Natural killer cell (primary cell): ENCODE results near the gene MTR. TPM values are rescaled to one million over a fixed set of nuclear protein-coding genes. Genes with fewer than 3 reads are reported as not detected.

Experiments
- ATAC-seq, 3 donors: fragments of 150-1000 bp in 2 of 3; fragments of 200-7000 bp in 1 of 3; cut with Tn5 transposase; 1 replicate in 1 of 3; 2 replicates in 2 of 3; pipeline ENCODE4 v1.10.0; 2021; ENCODE audit warnings: mild to moderate bottlenecking in 2 of 3, moderate library complexity in 2 of 3
- DNase-seq, 2 donors: peaks; one replicate each; pipeline versions ENCODE4 v3.0.0 to v3.0.0-alpha.2; 2013 to 2021; ENCODE audit warnings: mixed read lengths in 1 of 2
- H3K27ac ChIP-seq: one replicate; pipeline ENCODE4 v1.5.1; 2013; ENCODE audit warnings: mild to moderate bottlenecking, low read length
- H3K27me3 ChIP-seq: one replicate; pipeline ENCODE4 v1.6.1; 2013; ENCODE audit warnings: low read length; ENCODE audit not compliant: control insufficient read depth, insufficient read depth
- H3K36me3 ChIP-seq: one replicate; pipeline ENCODE4 v1.6.1; 2013; ENCODE audit warnings: low read length; ENCODE audit not compliant: control insufficient read depth, insufficient read depth
- H3K4me1 ChIP-seq: one replicate; pipeline ENCODE4 v1.6.1; 2013; ENCODE audit warnings: low read length; ENCODE audit not compliant: control insufficient read depth, insufficient read depth
- H3K4me3 ChIP-seq: one replicate; pipeline ENCODE4 v1.5.1; 2013; ENCODE audit warnings: low read length
- H3K9me3 ChIP-seq: one replicate; pipeline ENCODE4 v1.6.1; 2013; ENCODE audit warnings: low read length; ENCODE audit not compliant: control insufficient read depth, insufficient read depth
- H3K27ac Mint-ChIP-seq, 2 donors: one replicate each; pipeline ENCODE4 v1.8.0; 2022; ENCODE audit warnings: mild to moderate bottlenecking in 2 of 2, mixed read lengths in 2 of 2, moderate library complexity in 1 of 2
- H3K27me3 Mint-ChIP-seq, 2 donors: one replicate each; pipeline ENCODE4 v1.8.0; 2022; ENCODE audit warnings: low read depth in 2 of 2, mixed read lengths in 2 of 2
- H3K36me3 Mint-ChIP-seq: one replicate; pipeline ENCODE4 v1.8.0; 2022; ENCODE audit warnings: mixed read lengths
- H3K4me1 Mint-ChIP-seq, 2 donors: one replicate each; pipeline ENCODE4 v1.8.0; 2022; ENCODE audit warnings: mixed read lengths in 2 of 2
- H3K4me3 Mint-ChIP-seq: one replicate; pipeline ENCODE4 v1.8.0; 2022; ENCODE audit warnings: mild to moderate bottlenecking, moderate library complexity, mixed read lengths
- H3K9me3 Mint-ChIP-seq, 2 donors: one replicate each; pipeline ENCODE4 v1.8.0; 2022; ENCODE audit warnings: mixed read lengths in 2 of 2
- WGBS: methylation state at CpG from one replicate; pipeline ENCODE4 v1.1.7; 2013; ENCODE audit warnings: missing lambda C conversion rate; ENCODE audit not compliant: insufficient coverage; 5-methylcytosine and 5-hydroxymethylcytosine counted together
- intact Hi-C: fragments of 100-400 bp; cut with micrococcal nuclease; formaldehyde crosslinking; loops from one replicate; pipeline ENCODE4 v1.14.2; 2022
- total RNA-seq, 4 donors: library from RNA; stranded (reverse); fragments of 120-200 nt in 1 of 4; gene quantifications; one replicate each; pipeline versions ENCODE4 v1.2.3 to v1.2.4, GENCODE V29; 2013 to 2022
- TF ChIP-seq, protein P1 (sequence below): fragments of 200-600 bp; IDR thresholded peaks from one replicate; pipeline ENCODE4 v1.8.0; 2022; ENCODE audit warnings: antibody characterized with exemption

Gene MTR
- total RNA-seq, 3 donors from 2014 or later (not counting 1 experiment from before 2014, with no cell fraction given), result 28.4 to 41.1 (median 38.4) TPM

DNA sequence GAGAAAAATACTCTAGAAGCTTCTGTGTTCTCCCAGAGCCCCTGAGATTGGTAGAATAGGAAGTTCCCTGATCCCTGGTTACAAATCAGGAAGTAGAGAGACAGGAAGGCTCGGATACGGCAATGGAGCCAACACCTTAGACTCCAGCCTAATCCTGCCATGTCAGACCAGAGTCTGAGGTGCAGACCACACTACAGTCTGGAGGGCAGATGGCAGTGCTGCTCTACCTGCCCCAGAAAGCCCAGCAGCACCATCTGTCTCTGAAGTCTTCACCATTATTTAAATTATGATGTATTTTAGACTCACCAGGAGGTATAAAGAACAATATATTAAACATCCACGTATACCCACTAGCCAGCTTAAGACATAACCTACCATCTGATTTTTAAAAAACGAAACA is 93.0 kb downstream of the MTR start:
- 93% methylated on average over 2 of the region's 4 CpGs for WGBS
- no peaks in the 10 kb centered on the region for H3K9me3 ChIP-seq
- no peaks in the 10 kb centered on the region for H3K4me1 Mint-ChIP-seq
- no peaks in the 10 kb centered on the region for H3K9me3 Mint-ChIP-seq
- H3K27ac Mint-ChIP-seq, result no peak overlapping the region
- TF ChIP-seq, protein P1, sequence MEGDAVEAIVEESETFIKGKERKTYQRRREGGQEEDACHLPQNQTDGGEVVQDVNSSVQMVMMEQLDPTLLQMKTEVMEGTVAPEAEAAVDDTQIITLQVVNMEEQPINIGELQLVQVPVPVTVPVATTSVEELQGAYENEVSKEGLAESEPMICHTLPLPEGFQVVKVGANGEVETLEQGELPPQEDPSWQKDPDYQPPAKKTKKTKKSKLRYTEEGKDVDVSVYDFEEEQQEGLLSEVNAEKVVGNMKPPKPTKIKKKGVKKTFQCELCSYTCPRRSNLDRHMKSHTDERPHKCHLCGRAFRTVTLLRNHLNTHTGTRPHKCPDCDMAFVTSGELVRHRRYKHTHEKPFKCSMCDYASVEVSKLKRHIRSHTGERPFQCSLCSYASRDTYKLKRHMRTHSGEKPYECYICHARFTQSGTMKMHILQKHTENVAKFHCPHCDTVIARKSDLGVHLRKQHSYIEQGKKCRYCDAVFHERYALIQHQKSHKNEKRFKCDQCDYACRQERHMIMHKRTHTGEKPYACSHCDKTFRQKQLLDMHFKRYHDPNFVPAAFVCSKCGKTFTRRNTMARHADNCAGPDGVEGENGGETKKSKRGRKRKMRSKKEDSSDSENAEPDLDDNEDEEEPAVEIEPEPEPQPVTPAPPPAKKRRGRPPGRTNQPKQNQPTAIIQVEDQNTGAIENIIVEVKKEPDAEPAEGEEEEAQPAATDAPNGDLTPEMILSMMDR, result no peak
- H3K4me1 ChIP-seq, result no peaks in the 10 kb centered on the region
- DNase-seq (no peak), ATAC-seq (no peak)
- no peak overlapping the region for H3K4me3 Mint-ChIP-seq
- no peaks in the 10 kb centered on the region for H3K27me3 Mint-ChIP-seq
- intact Hi-C loops, result no loop called here
- peaks cover 62% of the 10 kb centered on the region for H3K36me3 ChIP-seq
- H3K36me3 Mint-ChIP-seq, result peaks cover 55% of the 10 kb centered on the region
- H3K4me3 ChIP-seq, result no peak overlapping the region
- H3K27ac ChIP-seq, result no peak overlapping the region
- H3K27me3 ChIP-seq, result no peaks in the 10 kb centered on the region

DNA sequence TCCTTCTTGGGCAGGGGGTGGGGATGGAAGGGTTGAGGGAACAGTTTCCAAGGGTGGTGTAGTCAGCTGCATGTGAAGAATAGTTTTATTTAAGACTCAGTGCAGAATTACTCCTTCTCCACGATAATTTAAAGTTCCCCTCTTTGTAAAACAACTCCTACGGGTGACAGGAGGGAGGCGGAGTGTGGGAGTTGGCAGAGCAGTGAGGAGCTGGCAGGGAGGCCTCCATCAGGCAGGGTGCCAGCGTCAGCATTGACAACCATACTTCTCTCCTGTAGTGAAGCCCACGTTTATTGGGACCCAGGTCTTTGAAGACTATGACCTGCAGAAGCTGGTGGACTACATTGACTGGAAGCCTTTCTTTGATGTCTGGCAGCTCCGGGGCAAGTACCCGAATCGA is 93.8 kb downstream of the MTR start:
- H3K9me3 Mint-ChIP-seq, result no peaks in the 10 kb centered on the region
- DNase-seq (no peak), ATAC-seq (no peak)
- TF ChIP-seq, protein P1, result no peak
- intact Hi-C loops, result no loop called here
- H3K4me1 Mint-ChIP-seq, result no peaks in the 10 kb centered on the region
- no peaks in the 10 kb centered on the region for H3K27me3 Mint-ChIP-seq
- H3K27ac Mint-ChIP-seq, result no peak overlapping the region
- no peaks in the 10 kb centered on the region for H3K9me3 ChIP-seq
- WGBS, result 92% methylated on average over 6 of the region's 8 CpGs
- no peak overlapping the region for H3K27ac ChIP-seq
- no peak overlapping the region for H3K4me3 Mint-ChIP-seq
- no peak overlapping the region for H3K4me3 ChIP-seq
- peaks cover 57% of the 10 kb centered on the region for H3K36me3 Mint-ChIP-seq
- H3K4me1 ChIP-seq, result no peaks in the 10 kb centered on the region
- peaks cover 68% of the 10 kb centered on the region for H3K36me3 ChIP-seq
- H3K27me3 ChIP-seq, result no peaks in the 10 kb centered on the region

DNA sequence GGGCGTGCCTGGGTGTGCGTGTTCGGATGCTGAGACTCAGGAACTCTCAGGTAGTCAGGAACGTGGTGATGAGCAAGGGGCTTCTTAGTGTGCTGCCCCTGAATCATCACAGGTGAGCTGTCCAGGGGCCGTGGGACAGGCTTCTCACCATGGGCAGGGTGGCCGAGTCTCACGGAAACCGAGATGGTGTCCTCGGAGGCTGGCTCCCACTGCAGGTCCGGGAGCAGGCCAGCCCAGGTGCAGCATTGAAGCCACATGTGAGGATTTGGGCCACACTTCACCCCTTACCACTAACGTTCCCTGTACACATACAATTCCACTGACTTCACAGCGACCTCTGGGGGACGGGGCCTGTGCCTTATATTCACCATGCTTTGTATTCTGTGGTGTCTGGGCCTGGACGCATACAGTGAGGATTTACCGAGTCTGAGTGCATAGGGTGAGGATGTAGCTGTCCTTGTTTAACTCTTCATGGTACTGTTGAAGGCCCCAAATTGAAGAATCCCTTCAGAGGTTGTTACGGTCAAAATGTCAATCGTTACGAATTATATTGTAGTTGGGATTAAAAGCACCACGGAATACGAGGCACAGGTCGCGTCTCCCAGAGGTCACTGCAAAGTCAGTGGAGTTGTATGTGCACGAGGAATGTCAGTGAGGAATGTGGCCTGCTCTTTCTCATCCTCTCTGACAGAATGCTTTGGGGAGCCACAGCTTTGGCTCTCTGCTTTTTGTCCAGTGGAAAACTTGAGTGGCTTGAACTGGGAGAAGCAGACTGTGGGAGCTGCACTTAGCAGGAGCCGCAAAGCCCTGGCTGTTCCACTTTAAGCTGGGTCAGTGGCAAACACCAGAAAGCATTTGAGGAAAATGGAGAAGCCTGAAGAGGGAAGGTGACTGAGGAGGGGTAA is 95.3 kb downstream of the MTR start:
- no peaks in the 10 kb centered on the region for H3K9me3 Mint-ChIP-seq

More for the DNA sequence above, 95.3 kb downstream of the MTR start:
- TF ChIP-seq, protein P1, result no peak
- 95% methylated on average over 24 of the region's 24 CpGs for WGBS
- Histone ChIP-seq H3K4me1 (no peaks in the 10 kb centered on the region), H3K36me3 (peaks cover 74% of the 10 kb centered on the region), H3K27ac (no peak overlapping the region), H3K4me3 (no peak overlapping the region), H3K27me3 (no peaks in the 10 kb centered on the region), H3K9me3 (no peaks in the 10 kb centered on the region)
- DNase-seq, result no peak
- no peaks in the 10 kb centered on the region for H3K27me3 Mint-ChIP-seq
- no peaks in the 10 kb centered on the region for H3K4me1 Mint-ChIP-seq
- H3K36me3 Mint-ChIP-seq, result peaks cover 50% of the 10 kb centered on the region
- H3K27ac Mint-ChIP-seq, result no peak overlapping the region
- ATAC-seq, result no peak
- H3K4me3 Mint-ChIP-seq, result no peak overlapping the region
- intact Hi-C loops, result no loop called here
